HG03280 (cell line): ENCODE results near the gene MCCC1.
"Not testable (repeated sequence)": the region's sequence is repeated elsewhere in the genome, so short reads cannot be mapped to it uniquely, and the experiment has no call there.

Source experiments
- ATAC-seq: cut with Tn5 transposase; IDR thresholded peaks from one replicate; pipeline ENCODE4 v1.9.1; 2021; ENCODE audit warnings: mild to moderate bottlenecking, moderate library complexity; ENCODE audit not compliant: unreplicated experiment

Gene MCCC1

GRCh38 chr3:183106635-183107034 lies 7.3 kb upstream of the MCCC1 start:
- ATAC-seq = no peak

DNA sequence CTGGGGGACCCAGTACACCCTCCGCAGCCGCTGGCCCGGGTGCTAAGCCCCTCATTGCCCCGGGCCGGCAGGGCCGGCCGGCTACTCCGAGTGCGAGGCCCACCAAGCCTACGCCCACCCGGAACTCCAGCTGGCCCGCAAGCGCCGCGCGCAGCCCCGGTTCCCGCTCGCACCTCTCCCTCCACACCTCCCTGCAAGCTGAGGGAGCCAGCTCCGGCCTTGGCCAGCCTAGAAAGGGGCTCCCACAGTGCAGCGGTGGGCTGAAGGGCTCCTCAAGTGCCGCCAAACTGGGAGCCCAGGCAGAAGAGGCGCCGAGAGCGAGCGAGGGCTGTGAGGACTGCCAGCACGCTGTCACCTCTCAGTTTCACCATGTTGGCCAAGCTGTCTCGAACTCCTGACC lies 4.7 kb upstream of the MCCC1 start:
- ATAC-seq = not testable (repeated sequence)

DNA sequence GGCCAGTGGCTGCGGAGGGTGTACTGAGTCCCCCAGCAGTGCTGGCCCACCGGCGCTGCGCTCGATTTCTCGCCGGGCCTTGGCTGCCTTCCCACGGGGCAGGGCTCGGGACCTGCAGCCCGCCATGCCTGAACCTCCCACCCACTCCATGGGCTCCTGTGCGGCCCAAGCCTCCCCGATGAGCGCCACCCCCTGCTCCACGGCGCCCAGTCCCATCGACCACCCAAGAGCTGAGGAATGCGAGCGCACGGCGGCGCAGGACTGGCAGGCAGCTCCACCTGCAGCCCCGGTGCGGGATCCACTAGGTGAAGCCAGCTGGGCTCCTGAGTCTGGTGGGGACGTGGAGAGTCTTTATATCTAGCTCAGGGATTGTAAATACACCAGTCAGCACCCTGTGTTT lies 1.7 kb upstream of the MCCC1 start:
- not testable (repeated sequence) for ATAC-seq

DNA sequence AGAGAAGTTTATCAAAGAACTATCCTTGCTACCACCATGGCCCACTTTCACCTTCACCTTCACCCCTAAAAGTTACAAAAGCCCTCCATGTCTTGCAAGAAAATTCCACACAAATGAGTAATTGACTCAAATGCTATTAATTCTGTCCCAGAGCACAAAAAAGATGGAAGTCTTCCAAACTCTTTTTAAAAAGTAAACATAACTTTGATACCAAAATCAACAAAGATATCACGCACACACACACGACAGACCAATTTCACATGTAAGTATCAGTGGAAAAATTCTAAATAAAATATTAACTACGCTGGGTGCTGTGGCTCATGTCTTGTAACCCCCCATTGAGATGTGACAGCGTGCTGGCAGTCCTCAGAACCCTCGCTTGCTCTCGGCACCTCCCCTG lies 1.1 kb upstream of the MCCC1 start:
- ATAC-seq = no peak

DNA sequence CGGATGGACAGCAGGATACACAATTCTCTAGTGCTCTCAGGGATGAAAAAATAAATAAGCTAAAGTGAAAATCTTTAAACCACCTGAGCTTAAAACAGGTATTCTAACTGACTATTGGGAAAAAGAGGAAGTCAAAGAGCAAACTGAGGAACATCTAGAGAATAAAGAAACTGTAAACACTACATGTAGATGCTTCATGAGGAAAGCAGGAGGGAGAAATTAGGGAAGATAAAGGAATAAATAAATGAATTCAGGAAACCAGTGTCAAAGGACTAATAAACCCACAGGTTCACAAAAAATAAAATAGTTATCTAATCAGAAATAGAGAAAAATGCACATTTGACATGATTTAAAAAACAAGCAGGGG lies 525 bp upstream of the MCCC1 start:
- no peak for ATAC-seq

GRCh38 chr3:183098536-183099025 lies 715 bp downstream of the MCCC1 start:
- no peak for ATAC-seq

DNA sequence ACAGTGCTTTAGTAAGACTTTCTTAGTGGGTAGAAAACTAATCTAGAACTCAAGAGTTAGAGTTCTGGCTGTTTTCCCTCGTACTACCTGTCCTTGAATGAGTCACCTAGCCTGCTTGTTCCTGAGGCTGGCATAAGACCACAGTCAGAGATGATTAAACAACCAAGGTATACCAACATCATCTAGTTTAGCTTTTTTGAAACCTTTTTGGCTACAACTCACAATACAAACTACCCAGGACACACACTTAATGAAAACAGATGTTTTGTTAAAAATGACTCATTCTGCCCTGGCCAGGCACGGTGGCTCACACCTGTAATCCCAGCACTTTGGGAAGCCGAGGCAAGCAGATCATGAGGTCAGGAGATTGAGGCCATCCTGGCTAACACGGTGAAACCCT lies 4.6 kb downstream of the MCCC1 start:
- ATAC-seq = no peak

GRCh38 chr3:183092256-183092655 lies 7.0 kb downstream of the MCCC1 start:
- no peak for ATAC-seq

DNA sequence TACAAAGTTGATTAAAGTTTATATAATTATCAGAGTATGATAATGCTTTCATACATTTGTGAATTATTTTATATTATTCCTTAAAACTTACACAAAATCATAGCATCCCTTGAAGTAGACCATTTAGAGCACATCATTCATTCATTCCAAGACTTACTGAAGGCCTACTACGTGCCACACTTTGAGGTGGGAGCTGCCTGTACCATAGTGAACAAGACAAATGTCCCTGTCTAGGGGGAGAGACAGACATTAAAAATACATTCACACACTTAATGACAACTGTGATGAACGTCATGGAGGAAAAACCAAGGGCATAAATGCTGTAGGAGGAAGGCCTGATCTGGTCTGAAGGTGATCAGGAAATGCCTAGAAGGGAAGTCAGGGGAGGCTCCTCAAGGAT lies 12.1 kb downstream of the MCCC1 start:
- ATAC-seq = no peak

- ATAC-seq = no peak
Observed at GRCh38 chr3:183085634-183086390, 13.5 kb downstream of the MCCC1 start.

- ATAC-seq = no peak
Observed at GRCh38 chr3:183082355-183082915, 16.9 kb downstream of the MCCC1 start.

DNA sequence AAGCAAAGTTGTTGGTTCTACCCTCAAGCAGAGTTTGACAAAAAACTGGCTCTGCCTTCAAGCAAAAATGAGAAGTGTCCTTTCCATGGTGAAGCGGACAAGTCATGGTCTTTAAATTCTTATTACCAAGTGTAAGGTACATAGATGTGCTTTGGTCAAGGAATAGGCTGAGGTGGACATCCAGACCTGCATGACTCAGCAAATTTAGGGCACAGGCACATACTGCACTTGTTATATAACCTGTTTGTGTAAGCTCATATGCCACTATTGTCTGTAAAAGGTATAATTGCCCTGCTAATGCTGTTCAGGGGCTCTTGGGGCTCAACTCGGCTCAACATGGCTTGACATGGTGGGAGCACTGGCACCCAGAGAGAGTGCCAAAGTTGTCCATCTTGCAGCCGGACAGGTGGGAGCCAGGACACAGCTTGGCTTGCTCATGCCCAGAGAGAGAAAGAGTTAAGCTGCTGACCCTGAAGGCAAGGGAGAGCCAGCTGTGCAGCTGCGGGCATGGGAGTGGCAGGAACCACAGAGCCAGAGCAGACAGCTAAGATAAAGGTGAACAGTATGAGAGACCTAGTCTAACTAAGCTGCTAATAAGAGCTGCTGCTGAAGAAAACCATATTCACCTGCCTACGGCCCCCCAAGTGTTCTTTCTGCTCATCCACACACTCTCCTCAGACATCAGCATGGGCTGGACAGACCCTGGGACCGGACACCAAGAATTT lies 17.7 kb downstream of the MCCC1 start:
- no peak for ATAC-seq

DNA sequence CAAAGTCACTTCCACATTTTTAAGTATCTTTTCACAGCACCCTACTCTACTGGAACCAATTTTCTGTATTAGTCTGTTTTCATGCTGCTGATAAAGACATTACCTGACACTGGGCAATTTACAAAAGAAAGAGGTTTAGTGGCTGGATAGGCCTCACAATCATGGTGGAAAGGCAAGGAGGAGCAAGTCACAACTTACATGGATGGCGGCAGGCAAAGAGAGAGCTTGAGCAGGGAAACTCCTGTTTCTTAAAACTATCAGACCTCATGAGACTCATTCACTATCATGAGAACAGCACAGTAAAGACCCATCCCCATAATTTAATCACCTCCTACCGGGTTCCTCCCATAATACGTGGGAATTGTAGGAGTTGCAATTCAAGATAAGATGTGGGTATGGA lies 18.7 kb downstream of the MCCC1 start:
- ATAC-seq = no peak

GRCh38 chr3:183074881-183075280 lies 24.4 kb downstream of the MCCC1 start:
- ATAC-seq = no peak

DNA sequence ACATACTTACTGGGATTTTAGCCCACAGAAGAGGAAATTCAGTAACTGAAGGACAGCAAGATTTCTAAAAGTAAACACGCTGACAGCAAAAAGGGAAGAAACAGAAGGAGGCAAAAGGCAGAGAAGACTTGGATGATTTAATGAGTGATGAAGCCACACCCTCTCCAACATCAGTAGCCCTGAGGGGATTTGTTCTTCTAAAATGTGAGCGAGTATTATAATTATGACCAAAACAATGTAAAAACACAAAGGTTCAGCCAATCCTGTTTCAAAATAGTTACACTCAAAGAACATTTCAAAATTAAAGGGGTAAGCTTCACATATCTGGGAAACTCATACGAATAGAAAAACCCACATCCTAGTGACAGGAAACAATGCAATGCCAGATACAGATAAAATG lies 25.0 kb downstream of the MCCC1 start:
- ATAC-seq = no peak

- ATAC-seq = no peak
Observed at GRCh38 chr3:183073839-183074238, 25.5 kb downstream of the MCCC1 start.

- no peak for ATAC-seq
Observed at GRCh38 chr3:183070892-183071291, 28.4 kb downstream of the MCCC1 start.

DNA sequence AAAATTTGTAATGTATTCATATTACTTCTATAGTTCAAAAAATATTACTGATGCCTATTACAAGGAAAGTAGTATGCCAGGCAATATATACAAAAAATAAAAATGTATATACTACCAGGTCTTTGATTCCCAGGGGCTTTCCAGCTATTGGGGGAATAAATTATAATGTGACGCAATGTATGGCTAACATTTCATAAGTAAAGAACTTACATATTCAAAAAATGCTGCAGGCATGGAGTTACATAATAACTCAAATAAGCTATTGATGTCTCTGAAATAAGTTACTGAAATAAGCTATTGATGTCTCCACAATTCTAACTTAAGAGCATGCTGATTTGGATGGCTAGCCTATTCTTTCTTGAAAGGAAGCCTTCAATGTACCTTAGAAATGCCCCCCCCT lies 30.2 kb downstream of the MCCC1 start:
- no peak for ATAC-seq

GRCh38 chr3:183066891-183067290 lies 32.4 kb downstream of the MCCC1 start:
- not testable (repeated sequence) for ATAC-seq

GRCh38 chr3:183064475-183064874 lies 34.8 kb downstream of the MCCC1 start:
- no peak for ATAC-seq

DNA sequence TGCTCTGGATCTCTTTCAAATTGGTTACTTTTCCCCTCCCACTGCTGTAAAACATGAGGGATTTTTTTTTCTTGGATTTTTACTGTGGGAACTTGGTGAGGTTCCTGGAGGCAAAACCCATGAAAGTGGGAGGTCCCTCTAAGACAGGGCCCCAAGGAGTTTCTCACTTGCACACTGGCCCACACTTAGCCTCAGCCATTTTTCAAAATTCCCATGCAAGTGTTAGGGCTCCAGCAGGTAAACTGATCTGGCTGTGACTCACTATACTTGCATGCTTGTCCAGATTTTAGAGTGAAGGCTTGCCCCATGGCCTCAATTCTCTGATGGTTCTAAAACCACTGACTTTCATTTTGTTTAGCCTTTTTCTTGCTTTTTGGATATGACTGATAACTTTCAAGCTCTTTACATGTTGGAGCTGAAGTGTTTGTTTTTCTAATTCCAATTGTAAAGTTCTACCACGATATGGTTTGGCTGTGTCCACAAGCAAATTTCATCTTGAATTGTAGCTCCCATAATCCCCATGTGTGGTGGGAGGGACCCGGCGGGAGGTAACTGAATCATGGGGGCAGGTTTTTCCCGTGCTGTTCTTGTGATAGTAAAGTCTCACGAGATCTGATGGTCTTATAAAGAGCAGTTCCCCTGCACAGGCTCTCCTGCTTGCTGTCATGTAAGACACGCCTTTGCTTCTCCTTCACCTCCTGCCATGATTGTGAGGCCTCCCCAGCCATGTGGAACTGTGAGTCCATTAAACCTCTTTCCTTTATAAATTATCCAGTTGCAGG lies 37.7 kb downstream of the MCCC1 start:
- ATAC-seq = no peak
